ENCODE measurements around the gene HSD3B7.

DNA sequence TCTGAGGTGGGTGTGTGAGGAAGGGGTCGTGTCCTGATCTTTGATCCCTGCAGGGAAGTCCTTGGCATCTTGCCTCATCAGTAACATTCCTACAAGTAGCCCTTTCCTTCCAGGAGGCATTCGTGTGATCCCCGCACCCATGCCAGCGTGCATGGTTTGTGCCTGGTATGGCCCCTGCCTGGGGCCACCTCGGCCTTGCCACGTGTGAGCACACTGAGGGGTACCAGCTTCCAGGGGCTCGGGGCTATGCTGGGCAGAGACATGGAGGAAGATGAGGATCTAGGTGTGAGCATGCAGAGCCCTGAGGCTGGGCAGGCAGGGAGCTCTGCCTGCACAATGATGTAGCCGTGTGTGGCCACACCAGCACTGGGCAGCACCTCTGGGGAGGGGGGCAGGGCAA is 6.0 kb downstream of the HSD3B7 start:
- TF ChIP-seq, protein P1, sequence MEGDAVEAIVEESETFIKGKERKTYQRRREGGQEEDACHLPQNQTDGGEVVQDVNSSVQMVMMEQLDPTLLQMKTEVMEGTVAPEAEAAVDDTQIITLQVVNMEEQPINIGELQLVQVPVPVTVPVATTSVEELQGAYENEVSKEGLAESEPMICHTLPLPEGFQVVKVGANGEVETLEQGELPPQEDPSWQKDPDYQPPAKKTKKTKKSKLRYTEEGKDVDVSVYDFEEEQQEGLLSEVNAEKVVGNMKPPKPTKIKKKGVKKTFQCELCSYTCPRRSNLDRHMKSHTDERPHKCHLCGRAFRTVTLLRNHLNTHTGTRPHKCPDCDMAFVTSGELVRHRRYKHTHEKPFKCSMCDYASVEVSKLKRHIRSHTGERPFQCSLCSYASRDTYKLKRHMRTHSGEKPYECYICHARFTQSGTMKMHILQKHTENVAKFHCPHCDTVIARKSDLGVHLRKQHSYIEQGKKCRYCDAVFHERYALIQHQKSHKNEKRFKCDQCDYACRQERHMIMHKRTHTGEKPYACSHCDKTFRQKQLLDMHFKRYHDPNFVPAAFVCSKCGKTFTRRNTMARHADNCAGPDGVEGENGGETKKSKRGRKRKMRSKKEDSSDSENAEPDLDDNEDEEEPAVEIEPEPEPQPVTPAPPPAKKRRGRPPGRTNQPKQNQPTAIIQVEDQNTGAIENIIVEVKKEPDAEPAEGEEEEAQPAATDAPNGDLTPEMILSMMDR (IDR thresholded peaks at IDR 0.05; ENCODE audit: insufficient read depth, low read length), result no peak
- no peak for TF ChIP-seq POLR2AphosphoS5 (IDR thresholded peaks at IDR 0.05; ENCODE audit: low read depth)
- TF ChIP-seq, protein P2, sequence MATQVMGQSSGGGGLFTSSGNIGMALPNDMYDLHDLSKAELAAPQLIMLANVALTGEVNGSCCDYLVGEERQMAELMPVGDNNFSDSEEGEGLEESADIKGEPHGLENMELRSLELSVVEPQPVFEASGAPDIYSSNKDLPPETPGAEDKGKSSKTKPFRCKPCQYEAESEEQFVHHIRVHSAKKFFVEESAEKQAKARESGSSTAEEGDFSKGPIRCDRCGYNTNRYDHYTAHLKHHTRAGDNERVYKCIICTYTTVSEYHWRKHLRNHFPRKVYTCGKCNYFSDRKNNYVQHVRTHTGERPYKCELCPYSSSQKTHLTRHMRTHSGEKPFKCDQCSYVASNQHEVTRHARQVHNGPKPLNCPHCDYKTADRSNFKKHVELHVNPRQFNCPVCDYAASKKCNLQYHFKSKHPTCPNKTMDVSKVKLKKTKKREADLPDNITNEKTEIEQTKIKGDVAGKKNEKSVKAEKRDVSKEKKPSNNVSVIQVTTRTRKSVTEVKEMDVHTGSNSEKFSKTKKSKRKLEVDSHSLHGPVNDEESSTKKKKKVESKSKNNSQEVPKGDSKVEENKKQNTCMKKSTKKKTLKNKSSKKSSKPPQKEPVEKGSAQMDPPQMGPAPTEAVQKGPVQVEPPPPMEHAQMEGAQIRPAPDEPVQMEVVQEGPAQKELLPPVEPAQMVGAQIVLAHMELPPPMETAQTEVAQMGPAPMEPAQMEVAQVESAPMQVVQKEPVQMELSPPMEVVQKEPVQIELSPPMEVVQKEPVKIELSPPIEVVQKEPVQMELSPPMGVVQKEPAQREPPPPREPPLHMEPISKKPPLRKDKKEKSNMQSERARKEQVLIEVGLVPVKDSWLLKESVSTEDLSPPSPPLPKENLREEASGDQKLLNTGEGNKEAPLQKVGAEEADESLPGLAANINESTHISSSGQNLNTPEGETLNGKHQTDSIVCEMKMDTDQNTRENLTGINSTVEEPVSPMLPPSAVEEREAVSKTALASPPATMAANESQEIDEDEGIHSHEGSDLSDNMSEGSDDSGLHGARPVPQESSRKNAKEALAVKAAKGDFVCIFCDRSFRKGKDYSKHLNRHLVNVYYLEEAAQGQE (IDR thresholded peaks at IDR 0.05; ENCODE audit: insufficient replicate concordance, low read depth), result no peak
- no peak for TF ChIP-seq SPI1 (IDR thresholded peaks at IDR 0.05; ENCODE audit: borderline replicate concordance, low read depth)

All from HL-60 (cell line).